Loucy (cell line): Measurements from ENCODE around the gene CEP57L1.

Experiments used
- EZH2phosphoT487 ChIP-seq: fragments of 200-600 bp; IDR thresholded peaks from 2 replicates; pipeline ENCODE4 v1.6.1; 2018; ENCODE audit warnings: antibody characterized with exemption, mild to moderate bottlenecking, moderate library complexity, borderline replicate concordance
- TF ChIP-seq, protein P1 (sequence below): fragments of 200-600 bp; sonication (generic); conservative IDR thresholded peaks from 2 replicates; pipeline ENCODE4 v1.5.1; 2014; ENCODE audit warnings: mild to moderate bottlenecking, antibody characterized with exemption, low read length

DNA sequence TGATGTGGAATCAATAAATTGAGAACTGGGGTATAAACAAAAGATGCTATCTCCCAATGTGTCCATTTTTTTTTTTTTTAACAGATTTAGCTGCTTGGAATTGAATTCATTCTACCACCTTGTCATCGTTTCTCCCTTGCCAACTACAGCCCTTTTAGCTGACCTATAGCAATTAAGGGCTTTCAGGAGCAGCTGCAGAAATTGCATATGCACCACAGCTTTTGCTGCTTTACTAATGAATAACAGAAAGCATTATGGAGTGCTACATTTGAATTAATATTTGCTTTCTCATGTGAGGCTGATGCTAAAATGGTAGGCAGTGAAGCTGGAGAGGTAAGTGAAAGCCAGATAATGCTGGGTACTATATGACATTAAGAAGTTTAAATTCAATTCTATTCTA, 6.3 kb upstream of the CEP57L1 start:
- TF ChIP-seq, protein P1, sequence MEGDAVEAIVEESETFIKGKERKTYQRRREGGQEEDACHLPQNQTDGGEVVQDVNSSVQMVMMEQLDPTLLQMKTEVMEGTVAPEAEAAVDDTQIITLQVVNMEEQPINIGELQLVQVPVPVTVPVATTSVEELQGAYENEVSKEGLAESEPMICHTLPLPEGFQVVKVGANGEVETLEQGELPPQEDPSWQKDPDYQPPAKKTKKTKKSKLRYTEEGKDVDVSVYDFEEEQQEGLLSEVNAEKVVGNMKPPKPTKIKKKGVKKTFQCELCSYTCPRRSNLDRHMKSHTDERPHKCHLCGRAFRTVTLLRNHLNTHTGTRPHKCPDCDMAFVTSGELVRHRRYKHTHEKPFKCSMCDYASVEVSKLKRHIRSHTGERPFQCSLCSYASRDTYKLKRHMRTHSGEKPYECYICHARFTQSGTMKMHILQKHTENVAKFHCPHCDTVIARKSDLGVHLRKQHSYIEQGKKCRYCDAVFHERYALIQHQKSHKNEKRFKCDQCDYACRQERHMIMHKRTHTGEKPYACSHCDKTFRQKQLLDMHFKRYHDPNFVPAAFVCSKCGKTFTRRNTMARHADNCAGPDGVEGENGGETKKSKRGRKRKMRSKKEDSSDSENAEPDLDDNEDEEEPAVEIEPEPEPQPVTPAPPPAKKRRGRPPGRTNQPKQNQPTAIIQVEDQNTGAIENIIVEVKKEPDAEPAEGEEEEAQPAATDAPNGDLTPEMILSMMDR, result no peak
- TF ChIP-seq EZH2phosphoT487, result no peak
